Measurements from ENCODE around the gene DIS3L. TPM values are rescaled to one million over a fixed set of nuclear protein-coding genes. Genes with fewer than 3 reads are reported as not detected.

The DIS3L gene
- total RNA-seq, 1 experiment from 2014 or later: 31.1 TPM

DNA sequence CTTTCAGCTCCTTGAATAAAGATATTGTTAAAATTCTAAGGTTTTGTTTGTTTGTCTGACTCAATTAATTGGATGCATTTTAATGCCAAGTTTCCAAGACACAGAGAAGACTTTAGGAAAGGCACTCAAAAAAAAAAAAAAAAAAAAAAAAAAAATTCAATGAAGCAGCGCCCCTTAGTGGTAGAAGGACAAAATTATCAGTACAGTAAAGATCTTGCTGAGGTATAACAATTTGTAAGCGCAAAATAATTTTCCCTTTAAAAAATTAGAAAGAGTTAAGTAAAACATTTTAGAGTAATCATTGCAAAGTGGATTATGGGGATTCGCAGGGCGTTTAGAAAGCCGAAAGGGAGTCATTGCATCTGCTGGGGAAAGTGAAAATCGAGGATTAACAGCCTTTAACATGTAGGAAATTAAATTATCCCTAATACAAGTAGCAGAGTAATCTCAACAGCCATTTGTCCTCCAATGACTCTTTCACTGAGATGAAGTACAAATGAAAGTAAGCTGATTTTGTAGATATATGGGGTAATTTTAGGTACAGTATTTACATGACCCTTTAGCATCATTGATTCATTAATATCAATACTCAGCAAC is 5.8 kb upstream of the DIS3L start:
- POLR2A ChIA-PET: no interaction called here
- BruUV-seq (replicated peaks): no TSS peak
- H3K36me3 ChIP-seq (ENCODE audit: control insufficient read depth, insufficient read depth, low read length): no peaks in the 10 kb centered on the region
- H3K27ac ChIP-seq (ENCODE audit: low read length): no peak overlapping the region
- ATAC-seq (0 out of 2 replicates have a peak, but pooled peaks have one; percentile 37), DNase-seq (ENCODE audit: low read depth, low spot score) (no peak)
- CTCF ChIA-PET: no interaction called here
- TF ChIP-seq POLR2AphosphoS5 (IDR thresholded peaks at IDR 0.05; ENCODE audit: low read depth, low read length) (no peak), CTCF (IDR thresholded peaks at IDR 0.05) (peak; percentile 64; the same call in 1 of the 2 replicates)
- H3K4me3 ChIP-seq (ENCODE audit: low read depth in 2 of 2, low read length in 2 of 2): no peak overlapping the region
- no peaks in the 10 kb centered on the region for H3K9me3 ChIP-seq (ENCODE audit: control insufficient read depth, insufficient read depth, low read depth, low read length)
- intact Hi-C loops (cut with micrococcal nuclease; ENCODE audit: unreplicated experiment): loop anchor here (10.0 kb wide), 1 partner anchor 293 kb away; no protein-coding TSS in a partner anchor
- in situ Hi-C loops (cut with HindIII; ENCODE audit: low pct_unique_long_range_greater_than_20kb, low sequenced_read_pairs): no loop called here
- H3K4me1 ChIP-seq (ENCODE audit: control insufficient read depth, insufficient read depth, low read length): 0 out of 2 replicates have a peak, but pooled peaks cover 2% of the 10 kb centered on the region
- H3K27me3 ChIP-seq (ENCODE audit: control insufficient read depth, insufficient read depth, low read length): no peaks in the 10 kb centered on the region

DNA sequence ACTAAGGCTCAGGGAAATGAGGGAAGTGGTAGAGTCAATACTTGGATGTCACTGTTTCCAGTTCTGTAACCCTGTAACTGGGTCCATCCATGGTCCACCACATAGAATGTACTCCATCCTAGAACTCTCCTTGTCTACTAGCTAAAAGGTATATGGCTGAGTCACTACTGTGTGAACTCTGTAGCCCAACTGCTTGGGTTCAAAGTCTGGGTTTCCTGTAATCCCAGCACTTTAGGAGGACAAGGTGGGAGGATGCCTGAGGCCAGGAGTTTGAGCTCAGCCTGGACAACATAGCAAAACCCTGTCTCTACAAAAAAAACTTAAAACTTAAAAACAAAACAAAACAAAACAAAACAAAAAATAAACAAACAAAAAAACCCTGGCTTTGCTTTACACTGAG is 5.3 kb upstream of the DIS3L start:
- ChIA-PET POLR2A (no interaction called here), CTCF (interaction anchor here (0.7 kb wide), 1 partner anchor 226 kb away, joined by 3 read pairs; no protein-coding TSS in a partner anchor)
- ATAC-seq (0 out of 2 replicates have a peak, but pooled peaks have one; percentile 43), DNase-seq (ENCODE audit: low read depth, low spot score) (no peak)
- H3K9me3 ChIP-seq (ENCODE audit: control insufficient read depth, insufficient read depth, low read depth, low read length): no peaks in the 10 kb centered on the region
- no peak overlapping the region for H3K27ac ChIP-seq (ENCODE audit: low read length)
- intact Hi-C loops (cut with micrococcal nuclease; ENCODE audit: unreplicated experiment): loop anchor here (10.0 kb wide), 1 partner anchor 293 kb away; no protein-coding TSS in a partner anchor
- H3K4me1 ChIP-seq (ENCODE audit: control insufficient read depth, insufficient read depth, low read length): 0 out of 2 replicates have a peak, but pooled peaks cover 5% of the 10 kb centered on the region
- TF ChIP-seq SIN3A (IDR thresholded peaks at IDR 0.05; ENCODE audit: borderline replicate concordance, insufficient read depth, low read depth, low read length) (no peak), CTCF (IDR thresholded peaks at IDR 0.05) (no peak), POLR2AphosphoS5 (IDR thresholded peaks at IDR 0.05; ENCODE audit: low read depth, low read length) (no peak), TCF7L2 (IDR thresholded peaks at IDR 0.05; ENCODE audit: low read depth, low read length) (no peak)
- TF ChIP-seq, protein P1, sequence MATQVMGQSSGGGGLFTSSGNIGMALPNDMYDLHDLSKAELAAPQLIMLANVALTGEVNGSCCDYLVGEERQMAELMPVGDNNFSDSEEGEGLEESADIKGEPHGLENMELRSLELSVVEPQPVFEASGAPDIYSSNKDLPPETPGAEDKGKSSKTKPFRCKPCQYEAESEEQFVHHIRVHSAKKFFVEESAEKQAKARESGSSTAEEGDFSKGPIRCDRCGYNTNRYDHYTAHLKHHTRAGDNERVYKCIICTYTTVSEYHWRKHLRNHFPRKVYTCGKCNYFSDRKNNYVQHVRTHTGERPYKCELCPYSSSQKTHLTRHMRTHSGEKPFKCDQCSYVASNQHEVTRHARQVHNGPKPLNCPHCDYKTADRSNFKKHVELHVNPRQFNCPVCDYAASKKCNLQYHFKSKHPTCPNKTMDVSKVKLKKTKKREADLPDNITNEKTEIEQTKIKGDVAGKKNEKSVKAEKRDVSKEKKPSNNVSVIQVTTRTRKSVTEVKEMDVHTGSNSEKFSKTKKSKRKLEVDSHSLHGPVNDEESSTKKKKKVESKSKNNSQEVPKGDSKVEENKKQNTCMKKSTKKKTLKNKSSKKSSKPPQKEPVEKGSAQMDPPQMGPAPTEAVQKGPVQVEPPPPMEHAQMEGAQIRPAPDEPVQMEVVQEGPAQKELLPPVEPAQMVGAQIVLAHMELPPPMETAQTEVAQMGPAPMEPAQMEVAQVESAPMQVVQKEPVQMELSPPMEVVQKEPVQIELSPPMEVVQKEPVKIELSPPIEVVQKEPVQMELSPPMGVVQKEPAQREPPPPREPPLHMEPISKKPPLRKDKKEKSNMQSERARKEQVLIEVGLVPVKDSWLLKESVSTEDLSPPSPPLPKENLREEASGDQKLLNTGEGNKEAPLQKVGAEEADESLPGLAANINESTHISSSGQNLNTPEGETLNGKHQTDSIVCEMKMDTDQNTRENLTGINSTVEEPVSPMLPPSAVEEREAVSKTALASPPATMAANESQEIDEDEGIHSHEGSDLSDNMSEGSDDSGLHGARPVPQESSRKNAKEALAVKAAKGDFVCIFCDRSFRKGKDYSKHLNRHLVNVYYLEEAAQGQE (IDR thresholded peaks at IDR 0.05; ENCODE audit: insufficient read depth in 1 of 2, low read depth in 2 of 2, low read length in 1 of 2): no peak
- H3K4me3 ChIP-seq (ENCODE audit: low read depth in 2 of 2, low read length in 2 of 2): no peak overlapping the region
- no peaks in the 10 kb centered on the region for H3K27me3 ChIP-seq (ENCODE audit: control insufficient read depth, insufficient read depth, low read length)
- H3K36me3 ChIP-seq (ENCODE audit: control insufficient read depth, insufficient read depth, low read length): no peaks in the 10 kb centered on the region
- in situ Hi-C loops (cut with HindIII; ENCODE audit: low pct_unique_long_range_greater_than_20kb, low sequenced_read_pairs): no loop called here
- no TSS peak for BruUV-seq (replicated peaks)

Measured in Panc1 (cell line).